SK-N-SH (cell line): ENCODE results near the gene LEF1. TPM values are rescaled to one million over a fixed set of nuclear protein-coding genes. Genes with fewer than 3 reads are reported as not detected.

Experiments
- CTCF ChIA-PET: fragments of 300-600, 350-600 bp; formaldehyde crosslinking; extraction: SDS; loops from one replicate; lab custom pipeline; 2021; lab: Yijun Ruan, JAX
- POLR2A ChIA-PET: fragments of 350-600 bp; sonication (Branson Sonifier 250); formaldehyde crosslinking; extraction: SDS; loops from one replicate; lab custom pipeline; 2020; ENCODE audit warnings: antibody characterized with exemption, inconsistent platforms; lab: Yijun Ruan, JAX
- DNase-seq: peaks from one replicate; pipeline ENCODE4 v3.0.0; 2012
- H2AFZ ChIP-seq: fragments of 200-600 bp; sonication (generic); 2 replicates; pipeline ENCODE4 v1.8.1; 2016; ENCODE audit warnings: antibody characterized with exemption, mild to moderate bottlenecking, low read depth
- H3F3A ChIP-seq: fragments of 200-600 bp; sonication (generic); replicated peaks from 2 replicates; pipeline ENCODE3; 2016; ENCODE audit warnings: antibody characterized with exemption, mild to moderate bottlenecking; ENCODE audit not compliant: insufficient read depth
- H3K27ac ChIP-seq, 2 experiments: fragments of 200-500 bp in 1 of 2; fragments of 200-600 bp in 1 of 2; sonication (Bioruptor generic) in 1 of 2; sonication (generic), shearing (Covaris generic) in 1 of 2; 2 replicates each; pipeline versions ENCODE4 v1.5.1 to v1.6.1; 2014 to 2016; ENCODE audit warnings: low read depth in 2 of 2, inconsistent platforms in 1 of 2, low read length in 1 of 2, mild to moderate bottlenecking in 1 of 2, mixed read lengths in 1 of 2
- H3K27me3 ChIP-seq: fragments of 200-600 bp; sonication (generic), shearing (Covaris generic); 2 replicates; pipeline ENCODE4 v1.6.1; 2016; ENCODE audit warnings: mixed run types; ENCODE audit not compliant: insufficient read depth
- H3K36me3 ChIP-seq, 2 experiments: fragments of 200-500 bp in 1 of 2; fragments of 200-600 bp in 1 of 2; sonication (Bioruptor generic) in 1 of 2; sonication (generic) in 1 of 2; replicated peaks in 1 of 2; 2 replicates each; pipeline versions ENCODE3 to v1.5.1; 2014 to 2016; ENCODE audit warnings: low read length in 1 of 2, mild to moderate bottlenecking in 1 of 2; ENCODE audit not compliant: insufficient read depth in 2 of 2, control insufficient read depth in 1 of 2
- H3K4me1 ChIP-seq, 2 experiments: fragments of 200-500 bp in 1 of 2; fragments of 200-600 bp in 1 of 2; sonication (Bioruptor generic) in 1 of 2; sonication (generic), shearing (Covaris generic) in 1 of 2; 2 replicates each; pipeline versions ENCODE4 v1.5.1 to v1.6.1; 2014 to 2016; ENCODE audit warnings: low read depth in 1 of 2, low read length in 1 of 2, mixed run types in 1 of 2; ENCODE audit not compliant: insufficient read depth in 2 of 2, control insufficient read depth in 1 of 2
- H3K4me2 ChIP-seq: fragments of 200-600 bp; sonication (generic), shearing (Covaris generic); 2 replicates; pipeline ENCODE4 v1.6.1; 2017; ENCODE audit warnings: mixed run types
- H3K4me3 ChIP-seq, 2 experiments: fragments of 200-500 bp in 1 of 2; fragments of 200-600 bp in 1 of 2; sonication (Bioruptor generic) in 1 of 2; sonication (generic), shearing (Covaris generic) in 1 of 2; 2 replicates each; pipeline versions ENCODE4 v1.5.1 to v1.8.1; 2014 to 2016; ENCODE audit warnings: low read depth in 2 of 2, inconsistent platforms in 1 of 2, low read length in 1 of 2, mild to moderate bottlenecking in 1 of 2, mixed read lengths in 1 of 2, moderate library complexity in 1 of 2
- H3K79me2 ChIP-seq: fragments of 200-600 bp; sonication (generic); 2 replicates; pipeline ENCODE4 v1.8.1; 2017; ENCODE audit warnings: mild to moderate bottlenecking; ENCODE audit not compliant: insufficient read depth
- H3K9ac ChIP-seq: fragments of 200-600 bp; sonication (generic); 2 replicates; pipeline ENCODE4 v1.6.1; 2017; ENCODE audit warnings: mixed run types
- H3K9me2 ChIP-seq: fragments of 200-600 bp; sonication (generic); 2 replicates; pipeline ENCODE4 v1.6.1; 2017; ENCODE audit warnings: mixed run types
- H3K9me3 ChIP-seq: fragments of 200-600 bp; sonication (generic); 2 replicates; pipeline ENCODE4 v1.6.1; 2017; ENCODE audit warnings: mixed run types, mild to moderate bottlenecking, moderate library complexity
- H4K20me1 ChIP-seq: fragments of 200-600 bp; sonication (generic); 2 replicates; pipeline ENCODE4 v1.6.1; 2017; ENCODE audit warnings: mild to moderate bottlenecking, mixed run types; ENCODE audit not compliant: insufficient read depth
- CHD2 ChIP-seq: fragments of 150-350 bp; IDR thresholded peaks from 2 replicates; pipeline ENCODE4 v1.6.1; 2018; ENCODE audit warnings: low read length; ENCODE audit not compliant: partially characterized antibody
- ELF1 ChIP-seq: IDR thresholded peaks from 2 replicates; pipeline ENCODE4 v1.4.0; 2012
- EP300 ChIP-seq, 2 experiments: IDR thresholded peaks; 2 replicates each; pipeline versions ENCODE4 v1.4.0 to v1.6.1; 2012; ENCODE audit warnings: borderline replicate concordance in 1 of 2, low read depth in 1 of 2, low read length in 1 of 2
- EZH2phosphoT487 ChIP-seq: fragments of 200-600 bp; sonication (generic); IDR thresholded peaks from 2 replicates; pipeline ENCODE4 v1.6.1; 2017; ENCODE audit warnings: low read depth, mixed run types, mild to moderate bottlenecking, antibody characterized with exemption, moderate library complexity, borderline replicate concordance
- FOXM1 ChIP-seq: IDR thresholded peaks from 2 replicates; pipeline ENCODE4 v1.4.0; 2012; ENCODE audit warnings: low read depth, mild to moderate bottlenecking
- GATA2 ChIP-seq: sonication (generic); formaldehyde crosslinking; IDR thresholded peaks from 2 replicates; pipeline ENCODE4 v1.5.0; 2020; ENCODE audit warnings: mild to moderate bottlenecking, missing genetic modification reagents
- JUND ChIP-seq: IDR thresholded peaks from 2 replicates; pipeline ENCODE4 v1.4.0; 2012
- MEF2A ChIP-seq: IDR thresholded peaks from 2 replicates; pipeline ENCODE4 v1.4.0; 2012; ENCODE audit warnings: low read depth, borderline replicate concordance
- MXI1 ChIP-seq: IDR thresholded peaks from 2 replicates; pipeline ENCODE4 v1.6.1; 2012; ENCODE audit warnings: mild to moderate bottlenecking, low read depth, low read length, improper control_type of control experiment
- NFIC ChIP-seq: IDR thresholded peaks from 2 replicates; pipeline ENCODE4 v1.4.0; 2012; ENCODE audit warnings: borderline replicate concordance
- NRF1 ChIP-seq: IDR thresholded peaks from 2 replicates; pipeline ENCODE4 v1.6.1; 2012; ENCODE audit warnings: low read depth, mild to moderate bottlenecking, low read length
- RAD21 ChIP-seq: IDR thresholded peaks from 2 replicates; pipeline ENCODE4 v1.6.1; 2012; ENCODE audit warnings: mild to moderate bottlenecking, low read length
- RCOR1 ChIP-seq: fragments of 150-350 bp; IDR thresholded peaks from 2 replicates; pipeline ENCODE4 v1.6.1; 2017; ENCODE audit warnings: antibody characterized with exemption, low read length
- RFX5 ChIP-seq: IDR thresholded peaks from 2 replicates; pipeline ENCODE4 v1.6.1; 2012; ENCODE audit warnings: mild to moderate bottlenecking, improper control_type of control experiment, low read length
- RXRA ChIP-seq: IDR thresholded peaks from 2 replicates; pipeline ENCODE4 v1.4.0; 2012; ENCODE audit warnings: low read depth, mild to moderate bottlenecking, borderline replicate concordance
- SIN3A ChIP-seq: IDR thresholded peaks from 2 replicates; pipeline ENCODE4 v1.6.1; 2012; ENCODE audit warnings: low read depth, mild to moderate bottlenecking, low read length, moderate library complexity, borderline replicate concordance
- SMC3 ChIP-seq: IDR thresholded peaks from 2 replicates; pipeline ENCODE4 v1.6.1; 2012; ENCODE audit warnings: low read depth, low read length, improper control_type of control experiment
- TCF12 ChIP-seq: IDR thresholded peaks from 2 replicates; pipeline ENCODE4 v1.4.0; 2012
- TEAD4 ChIP-seq: IDR thresholded peaks from 2 replicates; pipeline ENCODE4 v1.4.0; 2012; ENCODE audit warnings: mild to moderate bottlenecking, borderline replicate concordance; ENCODE audit not compliant: insufficient read depth
- YY1 ChIP-seq: IDR thresholded peaks from 2 replicates; pipeline ENCODE4 v1.4.0; 2012; ENCODE audit warnings: low read depth, mild to moderate bottlenecking
- WGBS: methylation state at CpG from one replicate; pipeline ENCODE4 v1.1.6; 2017; ENCODE audit warnings: low lambda C conversion rate; 5-methylcytosine and 5-hydroxymethylcytosine counted together
- polyA plus RNA-seq, 3 experiments: library from polyadenylated mRNA; depleted of rRNA; stranded (reverse); fragments of >200 nt; gene quantifications; 2 replicates each; pipeline ENCODE4 v1.2.3, GENCODE V29; 2012
- TF ChIP-seq, protein P1 (sequence below): IDR thresholded peaks from 2 replicates; pipeline ENCODE4 v1.4.0; 2012; ENCODE audit warnings: low read depth, borderline replicate concordance
- TF ChIP-seq, protein P2 (sequence below): IDR thresholded peaks from 2 replicates; pipeline ENCODE4; 2012
- TF ChIP-seq, protein P3 (sequence below): fragments of 150-350 bp; IDR thresholded peaks from 2 replicates; pipeline ENCODE4 v1.6.1; 2017; ENCODE audit warnings: antibody characterized with exemption, low read length, low read depth, borderline replicate concordance
- TF ChIP-seq, protein P4 (sequence below): fragments of 150-350 bp; IDR thresholded peaks from 2 replicates; pipeline ENCODE4 v1.6.1; 2016; ENCODE audit warnings: mild to moderate bottlenecking, low read depth, low read length

Gene LEF1
- polyA plus RNA-seq, 1 of the 3 experiments (the other 2 are of a cell fraction): 0.36 TPM

DNA sequence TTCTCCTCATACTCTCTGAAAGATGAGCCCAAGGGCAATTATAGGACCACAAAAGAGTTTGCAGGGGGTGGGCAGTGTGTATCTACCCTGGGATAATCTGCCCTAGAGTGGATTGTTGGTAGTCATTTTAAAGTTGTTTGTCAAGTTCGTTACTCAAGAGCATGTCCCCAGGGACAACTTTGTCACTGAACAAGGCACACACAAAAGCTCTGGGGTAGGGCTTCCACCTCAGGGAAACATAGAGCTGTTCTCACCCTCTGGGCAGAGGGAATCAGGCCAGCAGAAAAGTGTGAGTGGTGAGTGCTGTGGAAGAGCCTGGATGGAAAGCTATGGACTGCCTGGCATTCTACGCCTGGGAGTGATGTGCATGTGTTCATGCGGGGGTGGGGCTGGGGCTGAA lies 23.3 kb upstream of the LEF1 start:
- Histone ChIP-seq H3K4me3 (no peak overlapping the region), H3K79me2 (no peaks in the 10 kb centered on the region), H4K20me1 (no peaks in the 10 kb centered on the region), H3K4me1 (no peaks in the 10 kb centered on the region), H3K9me3 (no peaks in the 10 kb centered on the region), H3K9me2 (no peaks in the 10 kb centered on the region), H3K9ac (no peak overlapping the region), H3K27ac (no peak overlapping the region), H2AFZ (no peak overlapping the region), H3K27me3 (peaks cover 5% of the 10 kb centered on the region; the same call in 1 of the 2 replicates), H3F3A (no peaks in the 10 kb centered on the region), H3K36me3 (no peaks in the 10 kb centered on the region), H3K4me2 (no peak overlapping the region)
- CTCF ChIA-PET: no interaction called here
- WGBS: 19% methylated on average over 3 of the region's 3 CpGs
- POLR2A ChIA-PET: no interaction called here
- DNase-seq: no peak
- TF ChIP-seq EP300 (IDR thresholded peaks at IDR 0.05; ENCODE audit: borderline replicate concordance in 1 of 2, low read depth in 1 of 2, low read length in 1 of 2) (no peak), RAD21 (no peak), TEAD4 (no peak), TCF12 (no peak), SIN3A (no peak), FOXM1 (no peak), CHD2 (no peak), YY1 (no peak), RXRA (no peak), JUND (no peak), GATA2 (CRISPR knock-in tag) (no peak), NRF1 (no peak), SMC3 (no peak), MEF2A (no peak), MXI1 (no peak)
- TF ChIP-seq, protein P1, sequence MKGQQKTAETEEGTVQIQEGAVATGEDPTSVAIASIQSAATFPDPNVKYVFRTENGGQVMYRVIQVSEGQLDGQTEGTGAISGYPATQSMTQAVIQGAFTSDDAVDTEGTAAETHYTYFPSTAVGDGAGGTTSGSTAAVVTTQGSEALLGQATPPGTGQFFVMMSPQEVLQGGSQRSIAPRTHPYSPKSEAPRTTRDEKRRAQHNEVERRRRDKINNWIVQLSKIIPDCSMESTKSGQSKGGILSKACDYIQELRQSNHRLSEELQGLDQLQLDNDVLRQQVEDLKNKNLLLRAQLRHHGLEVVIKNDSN: no peak
- TF ChIP-seq, protein P2, sequence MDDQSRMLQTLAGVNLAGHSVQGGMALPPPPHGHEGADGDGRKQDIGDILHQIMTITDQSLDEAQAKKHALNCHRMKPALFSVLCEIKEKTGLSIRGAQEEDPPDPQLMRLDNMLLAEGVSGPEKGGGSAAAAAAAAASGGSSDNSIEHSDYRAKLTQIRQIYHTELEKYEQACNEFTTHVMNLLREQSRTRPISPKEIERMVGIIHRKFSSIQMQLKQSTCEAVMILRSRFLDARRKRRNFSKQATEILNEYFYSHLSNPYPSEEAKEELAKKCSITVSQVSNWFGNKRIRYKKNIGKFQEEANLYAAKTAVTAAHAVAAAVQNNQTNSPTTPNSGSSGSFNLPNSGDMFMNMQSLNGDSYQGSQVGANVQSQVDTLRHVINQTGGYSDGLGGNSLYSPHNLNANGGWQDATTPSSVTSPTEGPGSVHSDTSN: no peak

DNA sequence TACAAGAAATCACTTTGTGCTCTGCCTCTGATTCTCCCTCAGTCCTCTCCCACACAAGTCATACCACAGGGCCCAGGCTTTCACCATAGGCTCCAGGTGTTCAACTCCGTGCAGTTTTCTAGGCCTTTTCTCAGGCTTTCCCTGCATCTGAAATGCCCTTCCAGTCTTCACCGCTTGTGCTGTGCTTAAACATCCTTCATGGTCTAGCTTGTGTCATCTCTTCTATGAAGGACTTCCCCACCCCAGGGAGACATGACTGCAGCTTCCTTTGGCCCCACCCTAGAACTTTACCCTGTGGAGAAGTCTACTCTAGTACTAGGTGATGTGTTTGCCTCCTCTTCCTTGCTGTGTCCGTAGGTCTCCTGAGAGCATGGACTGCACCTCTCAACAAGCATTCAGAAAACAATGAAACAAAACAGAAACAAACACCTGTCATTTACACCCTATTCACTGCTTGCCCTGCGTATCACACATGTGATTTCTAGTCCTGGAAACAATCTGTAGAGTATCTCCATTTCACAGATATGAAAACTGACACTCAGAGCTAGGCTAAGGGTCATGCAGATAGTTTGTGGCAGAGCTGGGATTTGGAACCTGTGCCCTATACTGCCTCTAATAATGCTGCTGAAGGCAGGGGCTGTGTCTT lies 22.7 kb upstream of the LEF1 start:
- POLR2A ChIA-PET: no interaction called here
- 16% methylated on average over 4 of the region's 4 CpGs for WGBS

More for the DNA sequence above, 22.7 kb upstream of the LEF1 start:
- no peaks in the 10 kb centered on the region for H3K79me2 ChIP-seq
- H3K9ac ChIP-seq: no peak overlapping the region
- H3K4me2 ChIP-seq: no peak overlapping the region
- H3K27ac ChIP-seq: no peak overlapping the region
- H3K9me3 ChIP-seq: no peaks in the 10 kb centered on the region
- TF ChIP-seq, protein P3, sequence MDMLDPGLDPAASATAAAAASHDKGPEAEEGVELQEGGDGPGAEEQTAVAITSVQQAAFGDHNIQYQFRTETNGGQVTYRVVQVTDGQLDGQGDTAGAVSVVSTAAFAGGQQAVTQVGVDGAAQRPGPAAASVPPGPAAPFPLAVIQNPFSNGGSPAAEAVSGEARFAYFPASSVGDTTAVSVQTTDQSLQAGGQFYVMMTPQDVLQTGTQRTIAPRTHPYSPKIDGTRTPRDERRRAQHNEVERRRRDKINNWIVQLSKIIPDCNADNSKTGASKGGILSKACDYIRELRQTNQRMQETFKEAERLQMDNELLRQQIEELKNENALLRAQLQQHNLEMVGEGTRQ: no peak
- TF ChIP-seq, protein P4, sequence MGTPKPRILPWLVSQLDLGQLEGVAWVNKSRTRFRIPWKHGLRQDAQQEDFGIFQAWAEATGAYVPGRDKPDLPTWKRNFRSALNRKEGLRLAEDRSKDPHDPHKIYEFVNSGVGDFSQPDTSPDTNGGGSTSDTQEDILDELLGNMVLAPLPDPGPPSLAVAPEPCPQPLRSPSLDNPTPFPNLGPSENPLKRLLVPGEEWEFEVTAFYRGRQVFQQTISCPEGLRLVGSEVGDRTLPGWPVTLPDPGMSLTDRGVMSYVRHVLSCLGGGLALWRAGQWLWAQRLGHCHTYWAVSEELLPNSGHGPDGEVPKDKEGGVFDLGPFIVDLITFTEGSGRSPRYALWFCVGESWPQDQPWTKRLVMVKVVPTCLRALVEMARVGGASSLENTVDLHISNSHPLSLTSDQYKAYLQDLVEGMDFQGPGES: no peak
- no peak for TF ChIP-seq RCOR1
- no peak for TF ChIP-seq NFIC
- TF ChIP-seq EP300 (IDR thresholded peaks at IDR 0.05; ENCODE audit: borderline replicate concordance in 1 of 2, low read depth in 1 of 2, low read length in 1 of 2): no peak
- no peak for TF ChIP-seq JUND
- no peak for TF ChIP-seq YY1
- TF ChIP-seq EZH2phosphoT487: no peak
- TF ChIP-seq TCF12: no peak
- TF ChIP-seq MEF2A: no peak
- no peak for TF ChIP-seq ELF1
- no peak for TF ChIP-seq RFX5
- no peak for TF ChIP-seq CHD2
- TF ChIP-seq, all 33 proteins: peak for 0
- H3F3A ChIP-seq: no peaks in the 10 kb centered on the region
- H3K4me3 ChIP-seq: no peak overlapping the region
- CTCF ChIA-PET: no interaction called here
- H2AFZ ChIP-seq: no peak overlapping the region
- no peaks in the 10 kb centered on the region for H3K9me2 ChIP-seq
- H4K20me1 ChIP-seq: no peaks in the 10 kb centered on the region
- DNase-seq: no peak
- no peaks in the 10 kb centered on the region for H3K4me1 ChIP-seq
- H3K36me3 ChIP-seq: no peaks in the 10 kb centered on the region
- H3K27me3 ChIP-seq: peaks cover 5% of the 10 kb centered on the region; the same call in 1 of the 2 replicates
